ENCODE data around the gene CHCHD2. TPM values are rescaled to one million over a fixed set of nuclear protein-coding genes. Genes with fewer than 3 reads are reported as not detected.
A peak's percentile ranks its signal among the peaks of the same experiment; 100 is the strongest.
"Not testable (repeated sequence)": the region's sequence is repeated elsewhere in the genome, so short reads cannot be mapped to it uniquely, and the experiment has no call there.

The CHCHD2 gene, protein sequence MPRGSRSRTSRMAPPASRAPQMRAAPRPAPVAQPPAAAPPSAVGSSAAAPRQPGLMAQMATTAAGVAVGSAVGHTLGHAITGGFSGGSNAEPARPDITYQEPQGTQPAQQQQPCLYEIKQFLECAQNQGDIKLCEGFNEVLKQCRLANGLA
- 158 TPM for total RNA-seq

DNA sequence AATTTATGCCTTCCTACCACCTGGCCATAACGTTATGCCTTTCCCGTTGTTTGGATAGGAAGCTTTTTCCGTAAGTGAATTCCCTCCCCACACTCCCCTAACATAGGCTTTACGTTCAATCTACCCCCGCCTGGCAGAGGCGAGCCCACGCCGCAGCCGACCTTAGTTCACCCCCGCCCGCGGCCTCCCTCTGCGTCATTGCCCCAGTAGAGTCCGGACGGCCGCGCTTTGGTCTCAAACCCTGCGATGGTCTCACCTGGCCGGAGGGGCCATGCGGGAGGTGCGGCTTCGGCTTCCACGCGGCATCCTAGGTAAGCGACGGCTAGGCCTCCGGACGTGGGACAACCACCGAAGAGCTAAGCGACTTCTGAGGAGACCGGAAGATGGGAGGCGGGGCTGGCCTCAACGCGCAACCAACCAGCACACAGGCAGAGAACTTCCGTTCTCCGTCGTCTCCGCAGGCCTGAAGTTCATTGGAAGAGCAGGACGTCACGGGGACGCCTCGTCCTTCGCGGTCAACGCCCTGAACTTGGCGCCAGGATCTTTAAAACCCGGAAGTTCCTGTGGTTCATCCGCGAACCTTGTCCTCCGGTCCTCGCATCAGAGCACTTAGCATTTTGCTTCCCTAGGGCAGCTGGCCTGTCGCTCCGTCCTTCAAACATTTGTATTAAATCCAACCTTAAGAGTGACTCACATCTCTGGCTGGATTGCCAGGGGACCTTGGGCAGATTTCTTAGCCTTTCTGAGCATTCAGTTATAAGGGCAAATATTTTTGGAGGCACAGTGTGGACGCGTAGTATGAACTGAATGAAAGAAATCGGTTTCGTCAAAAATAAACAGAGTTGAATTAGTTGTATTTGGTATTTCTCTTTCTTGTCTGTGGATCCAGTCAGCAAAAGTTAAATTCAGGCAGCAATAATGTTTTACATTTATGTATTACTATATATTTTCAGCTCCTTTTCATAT is at the start of gene CHCHD2:
CHCHD2 (minus strand) TSS at position 369 of the 966 bp plus-strand sequence; CDS start at position 306, 63 bp downstream.
- DNase-seq = peak; percentile 96

DNA sequence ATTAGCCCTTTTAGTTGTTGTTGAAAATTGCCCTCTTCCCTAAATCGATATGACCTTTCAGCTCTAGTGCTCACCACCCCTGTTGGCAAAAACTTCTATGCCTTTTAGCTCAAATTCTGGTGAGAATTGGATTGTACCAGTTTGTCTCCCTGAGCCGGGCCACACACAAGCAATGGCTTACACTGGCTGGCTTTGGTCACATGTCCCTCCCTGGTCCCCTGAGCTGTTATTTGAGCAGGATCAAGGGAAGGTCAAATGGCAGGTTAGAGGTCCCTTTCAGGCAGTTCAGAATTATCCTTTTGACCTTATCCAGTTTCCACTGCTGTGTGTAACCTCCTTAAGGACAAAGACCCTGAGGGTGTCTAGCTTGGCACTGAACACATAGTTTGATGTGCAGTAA is 24.8 kb upstream of the CHCHD2 start:
- DNase-seq = not testable (repeated sequence)

DNA sequence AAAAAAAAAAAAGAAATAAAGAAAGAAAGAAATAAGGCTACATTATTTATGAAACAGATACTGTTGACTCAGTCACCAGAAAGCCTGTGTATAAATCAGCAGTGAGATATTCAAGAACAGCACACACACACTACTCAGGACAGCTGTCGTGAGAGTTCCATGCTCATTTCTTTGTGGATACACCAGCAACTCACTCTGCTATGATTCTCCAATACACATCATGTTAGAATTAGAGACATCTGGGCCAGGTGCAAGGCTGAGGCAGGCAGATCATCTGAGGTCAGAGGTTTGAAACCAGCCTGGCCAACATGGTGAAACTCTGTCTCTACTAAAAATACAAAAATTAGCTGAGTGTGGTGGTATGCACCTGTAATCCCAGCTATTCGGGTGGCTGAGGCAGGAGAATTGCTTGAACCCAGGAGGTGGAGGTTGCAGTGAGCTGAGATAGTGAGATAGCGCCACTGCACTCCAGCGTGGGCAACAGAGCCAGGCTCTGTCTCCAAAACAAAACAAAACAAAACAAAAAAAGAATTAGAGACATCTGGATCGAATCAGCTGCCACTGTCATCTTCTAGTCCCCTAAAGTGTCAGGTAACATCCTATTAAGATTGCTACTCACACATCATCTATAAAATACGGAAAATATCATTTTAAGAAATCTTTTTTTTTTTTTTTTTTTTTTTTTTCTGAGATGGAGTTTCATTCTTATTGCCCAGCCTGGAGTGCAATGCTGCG is 21.1 kb upstream of the CHCHD2 start:
- no peak for DNase-seq

DNA sequence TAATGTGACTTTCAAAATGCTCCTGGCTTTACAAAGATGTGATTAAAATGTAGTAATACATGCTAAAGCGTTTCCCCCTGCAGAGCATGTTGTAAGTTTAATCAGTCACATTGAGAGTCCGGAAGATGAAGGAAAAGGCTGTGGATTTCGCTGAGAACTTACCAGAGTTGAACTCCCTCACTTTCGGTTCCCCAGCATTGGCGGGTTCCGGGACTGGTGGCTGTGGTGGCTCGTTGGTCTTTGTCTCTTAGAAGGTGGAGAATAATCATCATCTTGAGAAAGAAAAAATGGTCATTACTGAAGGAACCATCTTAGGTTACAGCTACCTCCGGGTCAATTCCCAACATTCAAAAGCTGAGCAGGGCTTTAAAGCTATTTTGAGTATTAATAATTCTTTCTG is 19.6 kb upstream of the CHCHD2 start:
- DNase-seq = no peak

DNA sequence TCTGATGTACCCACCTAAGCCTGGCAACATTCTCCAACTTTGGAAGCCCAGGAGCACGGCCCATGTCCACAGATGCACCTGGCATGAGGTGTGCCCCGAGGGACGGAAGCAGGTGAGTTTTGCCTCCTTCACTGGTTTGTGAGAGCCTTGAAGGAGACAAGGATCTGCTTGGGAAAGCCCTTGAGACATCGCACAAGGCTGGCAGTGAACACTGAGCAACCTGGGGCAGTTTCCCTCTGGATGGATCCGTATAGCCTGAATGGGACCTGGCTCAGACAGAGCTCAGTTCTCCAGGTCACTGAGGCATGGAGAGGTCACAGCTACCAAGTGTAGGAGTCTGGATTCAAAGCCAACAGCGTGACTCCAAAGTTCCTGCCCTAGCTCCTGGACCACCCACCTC is 18.7 kb upstream of the CHCHD2 start:
- DNase-seq = no peak

DNA sequence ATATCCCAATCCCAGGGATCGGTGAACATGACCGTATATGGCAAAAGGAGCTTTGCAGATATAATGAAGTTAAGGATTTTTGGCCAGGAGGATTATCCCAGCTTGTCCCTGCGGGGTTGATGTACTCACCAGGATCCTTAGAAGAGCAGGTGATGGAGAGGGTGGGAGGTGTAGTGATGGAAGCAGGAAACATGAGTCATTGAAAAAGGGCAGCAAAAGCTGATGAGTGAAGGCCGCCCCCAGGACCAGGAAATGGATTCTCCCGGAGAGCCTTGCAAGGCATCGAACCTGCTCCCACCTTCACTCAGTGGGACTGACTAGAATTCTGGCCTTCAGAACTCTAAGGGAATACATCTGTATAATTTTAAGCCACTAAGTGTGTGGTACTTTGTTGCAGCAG is 15.2 kb upstream of the CHCHD2 start:
- DNase-seq = no peak

DNA sequence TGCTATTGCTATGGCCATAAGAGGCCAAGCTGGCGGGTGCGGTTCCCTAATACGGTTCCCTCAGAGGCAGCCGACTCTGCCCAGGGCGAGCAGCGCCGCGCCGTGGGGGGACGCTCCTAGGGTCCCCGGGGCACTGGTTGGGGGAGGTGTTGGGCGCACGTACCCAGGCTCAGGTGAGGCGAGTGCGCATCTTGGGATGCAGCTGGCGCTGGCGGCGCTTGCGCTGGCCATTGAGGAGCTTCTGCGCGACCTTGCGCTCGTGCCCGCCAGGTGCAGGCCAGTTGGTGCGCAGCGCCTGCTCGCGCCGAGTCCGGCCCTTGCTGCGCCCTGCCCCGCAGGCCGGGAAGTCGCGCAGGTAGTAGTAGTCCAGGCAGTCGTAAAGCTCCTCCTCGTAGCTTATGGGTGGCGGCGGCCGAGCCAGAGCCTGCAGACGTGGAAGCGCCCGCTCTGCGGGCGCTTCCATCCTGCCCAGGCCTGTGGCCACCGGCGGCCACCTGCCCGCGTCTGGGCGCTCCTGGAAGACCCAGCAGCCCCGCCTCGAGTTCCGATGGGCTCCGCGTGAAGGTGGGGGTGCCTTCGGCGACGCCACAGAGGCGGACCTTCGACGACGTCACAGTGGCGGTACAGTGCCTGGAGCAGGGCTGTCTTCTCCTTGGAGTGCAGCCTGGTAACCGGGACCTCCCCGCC is 9.7 kb upstream of the CHCHD2 start, which contains the start of gene NUPR2:
NUPR2 (minus strand) TSS at position 566 of the 687 bp plus-strand sequence; CDS start at position 463, 103 bp downstream.
- no peak for DNase-seq

DNA sequence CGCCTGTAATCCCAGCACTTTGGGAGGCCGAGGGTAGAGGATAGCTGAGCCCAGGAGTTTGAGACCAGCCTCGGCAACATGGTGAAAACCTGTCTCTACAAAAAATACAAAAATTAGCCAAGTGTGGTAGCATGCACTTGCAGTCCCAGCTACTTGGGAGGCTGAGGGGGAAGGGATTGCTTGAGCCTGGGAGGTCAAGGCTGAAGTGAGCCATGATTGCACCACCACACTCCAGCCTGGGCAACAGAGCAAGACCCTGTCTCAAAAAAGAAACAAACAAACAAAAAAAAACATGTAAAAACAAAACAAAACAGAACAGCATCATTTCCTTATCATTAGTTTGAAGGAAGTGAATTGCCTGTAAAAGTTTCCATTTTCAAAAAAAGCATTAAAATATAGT is 6.0 kb upstream of the CHCHD2 start:
- not testable (repeated sequence) for DNase-seq

DNA sequence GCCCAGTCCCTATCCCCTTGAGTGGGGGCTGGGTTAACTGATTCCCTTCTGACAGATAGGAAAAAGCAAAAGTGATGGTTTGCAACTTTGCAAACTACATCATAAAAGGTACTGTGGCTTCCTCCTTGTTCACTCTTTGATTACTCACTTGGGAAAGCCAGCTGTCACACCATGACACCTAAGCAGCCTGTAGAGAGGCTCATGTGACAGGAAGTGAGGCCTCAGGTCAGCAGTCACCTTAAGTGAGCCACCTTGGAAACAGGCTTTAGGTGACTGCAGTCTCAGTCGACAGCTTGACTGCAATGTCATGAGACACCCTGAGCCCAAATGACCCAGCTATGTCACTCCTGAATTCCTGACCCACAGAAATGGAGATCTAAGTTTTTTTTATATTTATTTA is 4.3 kb upstream of the CHCHD2 start:
- no peak for DNase-seq

DNA sequence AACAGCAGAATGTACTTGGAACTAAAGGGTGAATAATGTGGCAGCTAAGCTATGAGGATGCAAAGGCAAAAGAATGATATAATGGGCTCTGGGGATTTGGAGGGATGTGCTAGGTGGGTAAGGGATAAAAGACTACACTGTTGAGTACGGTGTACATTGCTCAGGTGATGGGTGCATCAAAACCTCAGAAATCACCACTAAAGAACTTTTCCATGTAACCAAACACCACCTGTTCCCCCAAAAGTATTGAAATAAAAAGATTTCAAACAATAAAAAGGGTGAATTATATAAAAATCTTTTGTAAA is 1.6 kb upstream of the CHCHD2 start:
- no peak for DNase-seq

DNA sequence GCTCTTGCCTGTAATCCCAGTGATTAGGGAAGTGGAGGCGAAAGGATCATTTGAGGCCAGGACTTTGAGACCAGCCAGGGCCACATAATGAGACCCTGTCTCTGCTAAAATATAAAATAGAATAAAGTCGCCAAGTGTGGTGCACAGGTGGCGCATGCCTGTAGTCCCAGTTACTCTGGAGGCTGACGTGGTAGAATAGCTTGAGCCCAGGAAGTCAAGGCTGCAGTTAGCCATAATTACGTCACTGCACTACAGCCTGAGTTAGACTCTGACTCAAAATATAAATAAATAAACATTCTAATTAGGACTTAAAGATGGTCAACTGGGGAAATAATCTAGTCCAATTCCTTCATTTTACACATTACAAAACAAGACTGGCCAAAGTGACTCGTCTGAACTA is 768 bp downstream of the CHCHD2 start:
- no peak for DNase-seq

DNA sequence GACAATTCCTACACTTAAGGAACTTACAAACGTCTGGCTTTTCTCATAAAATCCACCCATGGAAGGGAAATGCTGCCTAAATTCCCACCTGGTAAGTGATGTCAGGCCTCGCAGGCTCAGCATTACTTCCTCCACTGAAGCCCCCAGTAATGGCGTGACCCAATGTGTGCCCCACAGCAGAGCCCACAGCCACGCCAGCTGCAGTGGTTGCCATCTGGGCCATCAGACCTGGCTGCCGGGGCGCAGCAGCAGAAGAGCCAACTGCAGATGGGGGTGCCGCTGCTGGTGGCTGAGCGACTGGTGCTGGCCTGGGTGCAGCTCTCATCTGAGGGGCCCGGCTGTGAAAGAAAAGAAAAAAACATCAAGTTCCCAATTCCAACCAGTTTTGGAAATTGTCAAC is 2.1 kb downstream of the CHCHD2 start:
- DNase-seq = not testable (repeated sequence)

DNA sequence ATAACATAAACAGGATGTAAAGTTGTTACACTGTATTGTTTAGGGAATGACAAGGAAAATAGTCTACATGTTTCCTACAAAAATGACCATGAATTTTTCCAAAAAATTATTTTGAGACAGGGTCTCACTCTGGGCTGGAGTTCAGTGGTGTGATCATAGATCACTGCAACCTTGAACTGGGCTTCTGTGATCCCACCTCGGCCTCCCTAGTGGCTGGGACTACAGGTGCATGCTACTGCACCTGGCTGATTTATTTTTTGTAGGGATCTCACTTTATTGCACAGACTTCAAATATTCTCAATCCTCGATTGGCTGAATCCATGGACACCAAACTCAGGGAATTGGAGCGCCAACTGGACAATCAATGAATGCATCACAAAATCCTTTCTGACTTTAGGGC is 6.6 kb downstream of the CHCHD2 start:
- no peak for DNase-seq

DNA sequence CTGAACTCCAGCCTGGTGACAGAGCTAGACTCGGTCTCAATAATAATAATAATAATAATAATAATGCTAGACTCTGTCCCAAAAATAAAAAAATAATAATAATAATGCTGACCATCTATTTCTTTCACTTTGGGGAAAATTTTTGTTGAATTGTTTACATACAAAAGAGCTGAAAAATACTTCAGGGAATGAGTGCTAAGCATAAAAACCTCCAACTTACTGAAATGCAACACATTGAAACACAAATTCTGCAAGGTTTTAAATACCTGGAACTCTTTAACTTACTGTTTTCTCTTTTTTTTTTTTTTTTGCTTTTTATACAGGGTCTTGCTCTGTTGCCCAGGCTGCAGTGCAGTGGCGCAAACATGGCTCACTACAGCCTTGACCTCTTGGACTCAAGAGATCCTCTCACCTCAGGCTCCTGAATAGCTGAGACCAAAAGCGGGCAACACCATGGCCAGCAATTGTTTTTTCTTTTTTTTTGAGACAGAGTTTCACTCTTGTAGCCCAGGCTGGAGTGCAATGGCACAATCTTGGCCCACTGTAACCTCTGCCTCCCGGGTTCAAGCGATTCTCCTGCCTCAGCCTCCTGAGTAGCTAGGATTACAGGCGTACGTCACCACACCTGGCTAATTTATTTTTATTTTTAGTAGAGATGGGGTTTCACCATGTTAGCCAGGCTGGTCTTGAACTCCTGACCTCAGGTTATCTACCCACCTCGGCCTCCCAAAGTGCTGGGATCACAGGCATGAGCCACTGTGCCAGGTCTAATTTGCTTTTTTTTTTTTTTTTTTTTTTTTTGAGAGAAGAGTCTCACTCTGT is 7.9 kb downstream of the CHCHD2 start:
- DNase-seq = not testable (repeated sequence)

DNA sequence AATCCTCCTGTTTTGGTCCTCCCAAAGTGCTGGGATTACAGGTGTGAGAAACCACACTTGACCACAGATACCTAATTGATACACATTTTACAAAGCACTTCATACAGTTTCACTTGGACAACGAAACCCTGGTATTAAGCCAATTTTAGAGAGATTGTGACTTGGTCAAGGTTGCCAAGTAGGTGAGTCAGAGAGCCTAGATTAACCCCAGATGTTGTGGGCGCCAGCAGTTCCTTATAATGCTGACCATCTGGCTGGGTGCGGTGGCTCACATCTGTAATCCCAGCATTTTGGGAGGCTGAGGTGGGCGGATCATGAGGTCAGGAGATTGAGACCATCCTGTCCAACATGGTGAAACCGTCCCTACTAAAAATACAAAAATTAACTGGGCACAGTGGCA is 8.6 kb downstream of the CHCHD2 start:
- no peak for DNase-seq

DNA sequence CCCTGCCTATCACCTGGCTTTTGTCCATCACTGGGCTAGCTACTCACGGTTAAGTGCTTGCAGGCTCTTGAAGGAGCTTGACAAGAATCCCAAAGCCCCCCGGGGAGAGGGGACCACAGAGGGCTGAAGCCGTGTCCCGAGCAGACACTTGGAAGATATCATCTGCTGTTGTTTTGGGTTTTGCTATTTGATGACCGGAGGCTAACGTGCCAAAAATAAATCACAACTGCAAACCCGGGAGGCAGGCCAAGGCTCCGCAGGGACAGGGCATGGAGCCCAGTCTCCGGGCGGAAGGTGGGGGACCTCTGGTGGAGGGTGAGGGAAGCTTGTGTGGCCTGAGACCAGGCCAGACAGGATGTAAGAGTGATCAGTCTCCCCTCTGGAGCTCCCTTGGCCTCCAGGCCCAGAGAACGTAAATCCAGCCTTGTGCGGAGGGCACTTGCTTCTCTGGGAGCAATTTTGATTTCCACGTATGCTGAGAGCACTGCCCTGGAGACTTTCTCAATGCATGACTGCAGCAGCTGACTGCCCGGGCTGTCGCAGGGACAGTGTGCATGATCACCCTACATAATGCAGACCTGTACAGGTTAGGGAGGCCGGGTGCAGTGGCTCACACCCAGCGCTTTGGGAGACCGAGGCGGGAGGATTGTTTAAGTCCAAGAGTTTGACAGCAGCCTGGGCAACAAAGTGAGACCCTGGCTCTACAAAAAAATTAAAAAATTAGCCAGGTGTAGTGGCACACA is 13.3 kb downstream of the CHCHD2 start, which contains the start of gene PHKG1:
PHKG1 (minus strand) TSS at position 164 of the 743 bp plus-strand sequence. CDS start 4,011 bp downstream, outside the sequence.
- DNase-seq = peak; percentile 58

DNA sequence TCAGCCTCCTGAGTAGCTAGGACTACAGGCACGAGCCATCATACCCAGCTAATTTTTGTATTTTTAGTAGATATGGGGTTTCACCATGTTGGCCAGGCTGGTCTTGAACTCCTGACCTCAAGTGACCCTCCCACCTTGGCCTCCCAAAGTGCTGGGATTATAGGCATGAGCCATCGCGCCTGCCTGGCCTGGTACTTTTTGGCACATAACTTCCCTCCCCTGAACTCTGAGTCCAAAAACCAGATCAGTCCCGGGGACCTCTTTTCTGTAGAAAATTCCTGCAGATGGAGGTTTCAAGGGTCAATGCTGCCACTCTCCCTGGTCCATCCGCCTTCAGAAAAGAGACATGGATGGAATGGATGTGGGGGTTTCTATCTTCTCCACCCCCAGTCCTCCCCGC is 13.9 kb downstream of the CHCHD2 start:
- DNase-seq = not testable (repeated sequence)

DNA sequence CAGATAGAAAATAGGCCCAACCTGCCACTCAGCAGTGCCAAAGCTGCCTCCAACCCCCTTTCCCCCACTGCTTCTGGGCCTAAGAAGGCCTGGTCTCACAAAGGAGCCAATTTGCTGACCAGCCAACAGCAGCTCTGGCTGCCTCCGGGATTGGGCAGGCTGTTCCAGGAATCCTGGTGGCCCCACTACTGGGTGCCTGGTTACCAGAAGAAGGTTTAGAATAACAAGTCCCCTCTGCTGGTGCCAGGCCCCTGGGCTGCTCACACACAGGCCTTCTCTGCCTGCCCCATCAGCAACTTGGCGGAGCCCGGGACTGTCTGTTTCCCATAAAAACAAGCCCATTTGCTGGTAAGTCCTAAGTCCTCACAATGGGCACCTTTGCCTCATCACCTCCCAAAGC is 14.7 kb downstream of the CHCHD2 start:
- no peak for DNase-seq

DNA sequence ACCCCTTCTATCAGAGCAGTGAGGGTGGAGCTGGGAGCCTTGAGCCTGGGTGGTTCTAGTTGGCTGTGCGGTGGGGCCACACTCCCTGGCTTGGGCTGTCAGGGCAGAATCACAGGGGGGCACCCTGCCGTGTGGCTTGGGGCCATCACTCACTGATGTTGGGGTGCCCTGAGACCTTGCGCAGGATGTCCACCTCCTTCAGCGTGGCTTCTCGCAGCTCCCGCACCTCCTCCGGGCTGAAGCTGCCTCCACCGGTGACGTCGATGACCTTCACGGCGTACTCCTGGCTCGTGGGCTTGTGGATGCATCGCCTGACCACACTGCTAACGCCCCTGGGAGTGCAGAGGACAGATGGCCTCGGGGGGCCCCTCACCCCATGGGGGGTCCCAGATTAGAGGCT is 18.8 kb downstream of the CHCHD2 start:
- DNase-seq = no peak

DNA sequence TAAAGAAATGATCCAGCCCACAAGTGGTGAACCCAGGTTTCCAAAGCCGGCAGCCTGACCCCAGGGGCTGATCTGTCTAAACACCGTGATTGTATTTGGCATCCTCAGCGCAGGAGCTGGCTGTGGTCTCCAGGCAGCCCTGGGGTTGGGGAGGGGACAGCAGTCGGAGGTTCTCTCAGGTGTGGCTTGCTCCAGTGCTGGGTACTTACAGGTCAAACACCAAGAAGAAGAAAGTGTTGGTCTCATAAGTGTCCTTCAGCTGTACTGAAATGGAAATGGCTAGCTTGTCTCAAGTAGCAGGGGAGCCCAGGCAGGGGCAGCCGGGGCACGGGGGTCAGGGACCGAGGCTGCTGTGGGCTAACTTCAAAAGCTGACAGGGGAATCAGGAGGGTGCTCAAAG is 19.5 kb downstream of the CHCHD2 start:
- DNase-seq = no peak
